ENCODE results near the gene ADPRS. TPM values are rescaled to one million over a fixed set of nuclear protein-coding genes. Genes with fewer than 3 reads are reported as not detected.

Gene ADPRS
- total RNA-seq, 2 experiments from 2014 or later = 29.7 to 29.9 TPM

GRCh38 chr1:36143424-36143823, 54.7 kb downstream of the ADPRS start:
- Mint-ChIP-seq H3K27ac (no peak overlapping the region), H3K4me3 (no peak overlapping the region), H3K4me1 (peaks cover 51% of the 10 kb centered on the region), H3K9me3 (no peaks in the 10 kb centered on the region), H3K27me3 (no peaks in the 10 kb centered on the region), H3K36me3 (ENCODE audit: low read depth) (peaks cover 41% of the 10 kb centered on the region)
- CTCF ChIA-PET = interaction anchor here (0.6 to 2.8 kb wide), 5 partner anchors 9 to 142 kb away, joined by 3 to 8 read pairs (median 4); partner anchors contain the start of gene MAP7D1
- no peak for DNase-seq
- POLR2A ChIA-PET = interaction anchor here (1.5 kb wide), 1 partner anchor 14 kb away, joined by 3 read pairs; no protein-coding TSS in a partner anchor

Other genes with a start within 250 kb of the ADPRS start
- 10 to 100 TPM; 20.8 to 21.0 TPM for gene AGO1, start 205.7 kb upstream of the ADPRS start, total RNA-seq
- gene AGO3, start 157.8 kb upstream of the ADPRS start, total RNA-seq = 10 to 100 TPM; 22.2 to 22.8 TPM
- not detected for gene TEKT2, start 4.8 kb upstream of the ADPRS start, total RNA-seq
- not detected for gene COL8A2, start 36.3 kb downstream of the ADPRS start, total RNA-seq
- 10 to 100 TPM; 57.2 to 58.4 TPM for gene TRAPPC3, start 60.6 kb downstream of the ADPRS start, total RNA-seq
- 100 to 1,000 TPM; 215 to 221 TPM for gene MAP7D1, start 67.3 kb downstream of the ADPRS start, total RNA-seq
- 100 to 1,000 TPM; 128 to 133 TPM for gene THRAP3, start 135.6 kb downstream of the ADPRS start, total RNA-seq
- gene SH3D21, start 217.5 kb downstream of the ADPRS start, total RNA-seq = 10 to 100 TPM; 18.9 to 19.3 TPM
- 10 to 100 TPM; 25.5 to 28.7 TPM for gene EVA1B, start 234.8 kb downstream of the ADPRS start, total RNA-seq

All from activated CD4-positive, alpha-beta memory T cell treated with anti-CD3 and anti-CD28 coated beads, Interleukin-2, amount 10 ng/mL, durations not matched to agents 7 days and 5 days (primary cell).